HepG2 (cell line): ENCODE data around the gene TMEM198. TPM values are rescaled to one million over a fixed set of nuclear protein-coding genes. Genes with fewer than 3 reads are reported as not detected.

Source experiments
- GTF2F1 ChIP-seq: fragments of 150-350 bp; IDR thresholded peaks from 2 replicates; pipeline ENCODE4 v1.6.1; 2014; ENCODE audit warnings: low read length
- JUN ChIP-seq: sonication (generic); formaldehyde crosslinking; IDR thresholded peaks from 2 replicates; pipeline ENCODE4 v1.4.0; 2020; ENCODE audit warnings: mild to moderate bottlenecking, missing genetic modification reagents
- MTF2 ChIP-seq: sonication (generic); formaldehyde crosslinking; IDR thresholded peaks from 2 replicates; pipeline ENCODE4 v1.5.0; 2020; ENCODE audit warnings: missing genetic modification reagents, borderline replicate concordance
- NFE2 ChIP-seq: sonication (generic); formaldehyde crosslinking; IDR thresholded peaks from 2 replicates; pipeline ENCODE4 v1.4.0; 2020; ENCODE audit warnings: missing genetic modification reagents
- NKX3-1 ChIP-seq: sonication (generic); formaldehyde crosslinking; IDR thresholded peaks from 2 replicates; pipeline ENCODE4 v1.5.0; 2020; ENCODE audit warnings: missing genetic modification reagents
- RBAK ChIP-seq: sonication (generic); formaldehyde crosslinking; IDR thresholded peaks from 2 replicates; pipeline ENCODE4 v1.5.1; 2020; ENCODE audit warnings: mild to moderate bottlenecking, missing genetic modification reagents
- SAFB2 ChIP-seq: sonication (generic); formaldehyde crosslinking; IDR thresholded peaks from 2 replicates; pipeline ENCODE4 v1.5.1; 2020; ENCODE audit warnings: missing genetic modification reagents, low read depth, mild to moderate bottlenecking, borderline replicate concordance
- SMC3 ChIP-seq: IDR thresholded peaks from 2 replicates; pipeline ENCODE4 v1.6.1; 2011; ENCODE audit warnings: low read length, improper control_type of control experiment
- SOX13 ChIP-seq, 3 experiments: fragments of 450-650 bp in 1 of 3; sonication (generic) in 1 of 3; formaldehyde crosslinking in 1 of 3; IDR thresholded peaks in 2 of 3; conservative IDR thresholded peaks in 1 of 3; 2 replicates each; pipeline versions ENCODE4 v1.5.0 to v1.6.1; 2016 to 2020; ENCODE audit warnings: antibody characterized with exemption in 1 of 3, mild to moderate bottlenecking in 1 of 3, missing compliant biosample characterization in 1 of 3, missing genetic modification reagents in 1 of 3, moderate library complexity in 1 of 3
- ZKSCAN5 ChIP-seq: sonication (generic); formaldehyde crosslinking; IDR thresholded peaks from 2 replicates; pipeline ENCODE4 v1.5.1; 2020; ENCODE audit warnings: mild to moderate bottlenecking, missing genetic modification reagents
- ZNF263 ChIP-seq: sonication (generic); formaldehyde crosslinking; IDR thresholded peaks from 2 replicates; pipeline ENCODE4 v1.4.0; 2020; ENCODE audit warnings: missing genetic modification reagents
- ZNF577 ChIP-seq: sonication (generic); formaldehyde crosslinking; IDR thresholded peaks from 2 replicates; pipeline ENCODE4 v1.4.0; 2020; ENCODE audit warnings: mild to moderate bottlenecking, low read depth, missing genetic modification reagents, borderline replicate concordance
- ZNF644 ChIP-seq: IDR thresholded peaks from 2 replicates; pipeline ENCODE4 v1.6.1; 2016; ENCODE audit warnings: low read depth
- polyA plus RNA-seq, 8 experiments: library from polyadenylated mRNA; depleted of rRNA in 3 of 8; stranded (reverse) in 7 of 8; unstranded in 1 of 8; fragments of >200 nt; fragmentation: Illumina TruSeq in 4 of 8; extraction: Trizol in 4 of 8; gene quantifications; 2 replicates each; pipeline versions ENCODE4 v1.2.1 to v1.2.3, GENCODE V29; 2011 to 2016; ENCODE audit warnings: low read depth in 4 of 8, missing spikeins in 1 of 8, mixed read lengths in 1 of 8; ENCODE audit not compliant: insufficient read depth in 1 of 8
- total RNA-seq, 5 experiments: library from RNA; depleted of rRNA; stranded (reverse); fragments of >200 nt; fragmentation: Illumina TruSeq; extraction: Trizol; gene quantifications; 2 replicates each; pipeline ENCODE4 v1.2.3, GENCODE V29; 2016; ENCODE audit warnings: low read depth in 1 of 5
- TF ChIP-seq, protein P1 (sequence below): sonication (generic); formaldehyde crosslinking; IDR thresholded peaks from 2 replicates; pipeline ENCODE4 v1.4.0; 2020; ENCODE audit warnings: mild to moderate bottlenecking, missing genetic modification reagents
- TF ChIP-seq, protein P2 (sequence below): sonication (generic); formaldehyde crosslinking; IDR thresholded peaks from 2 replicates; pipeline ENCODE4 v1.9.0; 2022; ENCODE audit warnings: missing genetic modification reagents, mild to moderate bottlenecking, borderline replicate concordance
- TF ChIP-seq, protein P3 (sequence below): sonication (generic); formaldehyde crosslinking; IDR thresholded peaks from 2 replicates; pipeline ENCODE4 v1.4.0; 2020; ENCODE audit warnings: low read depth, mild to moderate bottlenecking, missing genetic modification reagents
- TF ChIP-seq, protein P4 (sequence below): sonication (generic); formaldehyde crosslinking; IDR thresholded peaks from 2 replicates; pipeline ENCODE4 v1.4.0; 2020; ENCODE audit warnings: missing genetic modification reagents

TMEM198 gene
- total and polyA plus RNA-seq, 2 of the 13 experiments (the other 11 are each of a cell fraction or from before 2014, with no cell fraction given): 17.3 to 23.5 TPM

DNA sequence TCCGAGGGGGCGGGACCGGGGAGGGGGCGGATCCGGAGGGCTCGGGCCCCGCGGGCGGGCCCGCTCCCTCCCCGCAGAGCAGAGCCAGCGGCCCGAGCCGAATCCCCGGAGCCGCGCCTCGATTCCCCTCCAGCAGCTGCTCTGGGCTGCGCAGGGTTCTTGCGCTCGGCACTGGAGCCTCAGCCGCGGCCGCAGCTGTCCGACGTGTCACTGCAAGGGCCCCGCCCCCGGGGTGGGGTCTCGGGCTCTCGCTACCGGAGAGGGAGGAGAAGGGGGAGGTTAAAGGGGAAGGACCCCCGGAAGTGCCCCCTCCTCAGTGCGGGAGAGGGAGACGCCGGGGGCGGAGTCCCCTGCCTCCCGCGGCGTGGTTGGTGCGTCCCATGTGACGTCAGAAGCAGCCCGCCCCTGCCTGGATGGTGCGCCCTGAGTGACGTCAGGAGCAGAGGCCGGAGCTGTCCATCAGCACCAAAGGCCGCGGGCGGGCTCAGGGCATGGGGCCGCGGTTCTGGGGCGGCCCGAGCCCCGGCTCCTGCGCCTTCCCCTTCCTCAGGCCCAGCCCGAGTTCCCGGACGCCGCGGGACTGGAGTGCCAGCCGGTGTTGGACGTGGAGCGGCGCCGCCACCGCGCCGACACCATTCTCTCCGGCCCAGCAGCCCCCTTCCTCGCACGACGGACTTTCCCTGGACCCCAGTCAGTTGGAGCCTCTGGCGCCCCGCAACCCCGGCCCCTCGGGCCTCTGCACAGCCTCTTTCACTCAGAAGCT, at the start of gene TMEM198, which contains the start of gene CHPF (continued):
- TF ChIP-seq, protein P1, sequence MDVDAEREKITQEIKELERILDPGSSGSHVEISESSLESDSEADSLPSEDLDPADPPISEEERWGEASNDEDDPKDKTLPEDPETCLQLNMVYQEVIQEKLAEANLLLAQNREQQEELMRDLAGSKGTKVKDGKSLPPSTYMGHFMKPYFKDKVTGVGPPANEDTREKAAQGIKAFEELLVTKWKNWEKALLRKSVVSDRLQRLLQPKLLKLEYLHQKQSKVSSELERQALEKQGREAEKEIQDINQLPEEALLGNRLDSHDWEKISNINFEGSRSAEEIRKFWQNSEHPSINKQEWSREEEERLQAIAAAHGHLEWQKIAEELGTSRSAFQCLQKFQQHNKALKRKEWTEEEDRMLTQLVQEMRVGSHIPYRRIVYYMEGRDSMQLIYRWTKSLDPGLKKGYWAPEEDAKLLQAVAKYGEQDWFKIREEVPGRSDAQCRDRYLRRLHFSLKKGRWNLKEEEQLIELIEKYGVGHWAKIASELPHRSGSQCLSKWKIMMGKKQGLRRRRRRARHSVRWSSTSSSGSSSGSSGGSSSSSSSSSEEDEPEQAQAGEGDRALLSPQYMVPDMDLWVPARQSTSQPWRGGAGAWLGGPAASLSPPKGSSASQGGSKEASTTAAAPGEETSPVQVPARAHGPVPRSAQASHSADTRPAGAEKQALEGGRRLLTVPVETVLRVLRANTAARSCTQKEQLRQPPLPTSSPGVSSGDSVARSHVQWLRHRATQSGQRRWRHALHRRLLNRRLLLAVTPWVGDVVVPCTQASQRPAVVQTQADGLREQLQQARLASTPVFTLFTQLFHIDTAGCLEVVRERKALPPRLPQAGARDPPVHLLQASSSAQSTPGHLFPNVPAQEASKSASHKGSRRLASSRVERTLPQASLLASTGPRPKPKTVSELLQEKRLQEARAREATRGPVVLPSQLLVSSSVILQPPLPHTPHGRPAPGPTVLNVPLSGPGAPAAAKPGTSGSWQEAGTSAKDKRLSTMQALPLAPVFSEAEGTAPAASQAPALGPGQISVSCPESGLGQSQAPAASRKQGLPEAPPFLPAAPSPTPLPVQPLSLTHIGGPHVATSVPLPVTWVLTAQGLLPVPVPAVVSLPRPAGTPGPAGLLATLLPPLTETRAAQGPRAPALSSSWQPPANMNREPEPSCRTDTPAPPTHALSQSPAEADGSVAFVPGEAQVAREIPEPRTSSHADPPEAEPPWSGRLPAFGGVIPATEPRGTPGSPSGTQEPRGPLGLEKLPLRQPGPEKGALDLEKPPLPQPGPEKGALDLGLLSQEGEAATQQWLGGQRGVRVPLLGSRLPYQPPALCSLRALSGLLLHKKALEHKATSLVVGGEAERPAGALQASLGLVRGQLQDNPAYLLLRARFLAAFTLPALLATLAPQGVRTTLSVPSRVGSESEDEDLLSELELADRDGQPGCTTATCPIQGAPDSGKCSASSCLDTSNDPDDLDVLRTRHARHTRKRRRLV (CRISPR knock-in tag): no peak; the same call in 1 of the 2 replicates
- 0 out of 2 replicates have a peak, but pooled peaks have one; percentile 25 for TF ChIP-seq NFE2 (CRISPR knock-in tag)
- TF ChIP-seq RBAK (CRISPR knock-in tag): no peak
- TF ChIP-seq JUN: peak; percentile 88
- TF ChIP-seq, protein P2, sequence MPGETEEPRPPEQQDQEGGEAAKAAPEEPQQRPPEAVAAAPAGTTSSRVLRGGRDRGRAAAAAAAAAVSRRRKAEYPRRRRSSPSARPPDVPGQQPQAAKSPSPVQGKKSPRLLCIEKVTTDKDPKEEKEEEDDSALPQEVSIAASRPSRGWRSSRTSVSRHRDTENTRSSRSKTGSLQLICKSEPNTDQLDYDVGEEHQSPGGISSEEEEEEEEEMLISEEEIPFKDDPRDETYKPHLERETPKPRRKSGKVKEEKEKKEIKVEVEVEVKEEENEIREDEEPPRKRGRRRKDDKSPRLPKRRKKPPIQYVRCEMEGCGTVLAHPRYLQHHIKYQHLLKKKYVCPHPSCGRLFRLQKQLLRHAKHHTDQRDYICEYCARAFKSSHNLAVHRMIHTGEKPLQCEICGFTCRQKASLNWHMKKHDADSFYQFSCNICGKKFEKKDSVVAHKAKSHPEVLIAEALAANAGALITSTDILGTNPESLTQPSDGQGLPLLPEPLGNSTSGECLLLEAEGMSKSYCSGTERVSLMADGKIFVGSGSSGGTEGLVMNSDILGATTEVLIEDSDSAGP (CRISPR knock-in tag): peak; percentile 99
- no peak for TF ChIP-seq ZKSCAN5 (CRISPR knock-in tag)
- TF ChIP-seq, protein P3, sequence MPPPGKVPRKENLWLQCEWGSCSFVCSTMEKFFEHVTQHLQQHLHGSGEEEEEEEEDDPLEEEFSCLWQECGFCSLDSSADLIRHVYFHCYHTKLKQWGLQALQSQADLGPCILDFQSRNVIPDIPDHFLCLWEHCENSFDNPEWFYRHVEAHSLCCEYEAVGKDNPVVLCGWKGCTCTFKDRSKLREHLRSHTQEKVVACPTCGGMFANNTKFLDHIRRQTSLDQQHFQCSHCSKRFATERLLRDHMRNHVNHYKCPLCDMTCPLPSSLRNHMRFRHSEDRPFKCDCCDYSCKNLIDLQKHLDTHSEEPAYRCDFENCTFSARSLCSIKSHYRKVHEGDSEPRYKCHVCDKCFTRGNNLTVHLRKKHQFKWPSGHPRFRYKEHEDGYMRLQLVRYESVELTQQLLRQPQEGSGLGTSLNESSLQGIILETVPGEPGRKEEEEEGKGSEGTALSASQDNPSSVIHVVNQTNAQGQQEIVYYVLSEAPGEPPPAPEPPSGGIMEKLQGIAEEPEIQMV (CRISPR knock-in tag): peak; percentile 72; the same call in 1 of the 2 replicates
- TF ChIP-seq GTF2F1: no peak
- TF ChIP-seq ZNF644 (CRISPR knock-in tag): no peak
- no peak for TF ChIP-seq SOX13 (IDR thresholded peaks at IDR 0.05)
- peak in 1 of 2 experiments; percentile 38; a peak in 1 of 4 replicates for TF ChIP-seq SOX13 (CRISPR knock-in tag; conservative IDR thresholded peaks at IDR 0.05 in 1 of 2, IDR thresholded peaks at IDR 0.05 in 1 of 2)
- TF ChIP-seq, protein P4, sequence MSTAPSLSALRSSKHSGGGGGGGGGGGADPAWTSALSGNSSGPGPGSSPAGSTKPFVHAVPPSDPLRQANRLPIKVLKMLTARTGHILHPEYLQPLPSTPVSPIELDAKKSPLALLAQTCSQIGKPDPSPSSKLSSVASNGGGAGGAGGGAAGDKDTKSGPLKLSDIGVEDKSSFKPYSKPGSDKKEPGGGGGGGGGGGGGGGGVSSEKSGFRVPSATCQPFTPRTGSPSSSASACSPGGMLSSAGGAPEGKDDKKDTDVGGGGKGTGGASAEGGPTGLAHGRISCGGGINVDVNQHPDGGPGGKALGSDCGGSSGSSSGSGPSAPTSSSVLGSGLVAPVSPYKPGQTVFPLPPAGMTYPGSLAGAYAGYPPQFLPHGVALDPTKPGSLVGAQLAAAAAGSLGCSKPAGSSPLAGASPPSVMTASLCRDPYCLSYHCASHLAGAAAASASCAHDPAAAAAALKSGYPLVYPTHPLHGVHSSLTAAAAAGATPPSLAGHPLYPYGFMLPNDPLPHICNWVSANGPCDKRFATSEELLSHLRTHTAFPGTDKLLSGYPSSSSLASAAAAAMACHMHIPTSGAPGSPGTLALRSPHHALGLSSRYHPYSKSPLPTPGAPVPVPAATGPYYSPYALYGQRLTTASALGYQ (CRISPR knock-in tag): peak; percentile 84
- no peak; the same call in 1 of the 2 replicates for TF ChIP-seq SMC3
- TF ChIP-seq MTF2 (CRISPR knock-in tag): no peak
- TF ChIP-seq ZNF577 (CRISPR knock-in tag): no peak
- peak; percentile 74 for TF ChIP-seq ZNF263 (CRISPR knock-in tag)
- peak; percentile 92 for TF ChIP-seq NKX3-1 (CRISPR knock-in tag)
- no peak; the same call in 1 of the 2 replicates for TF ChIP-seq SAFB2 (CRISPR knock-in tag)
